Activated CD8-positive, alpha-beta T cell treated with anti-CD3 and anti-CD28 coated beads, Interleukin-2, amount 10 ng/mL, durations not matched to agents 7 days and 5 days (primary cell): ENCODE data around the gene MRPL14. TPM values are rescaled to one million over a fixed set of nuclear protein-coding genes. Genes with fewer than 3 reads are reported as not detected.

Experiments used
- ATAC-seq: fragments of 150-1000 bp; cut with Tn5 transposase; one replicate; pipeline ENCODE4 v1.10.0; 2021; ENCODE audit warnings: moderate library complexity
- CTCF ChIA-PET: fragments of 350-600 bp; sonication (Branson Sonifier 250); formaldehyde crosslinking; loops from one replicate; lab custom pipeline; 2021; ENCODE audit warnings: antibody characterized with exemption; lab: Charles Lee
- POLR2A ChIA-PET: fragments of 350-600 bp; sonication (Branson Sonifier 250); formaldehyde crosslinking; loops from one replicate; lab custom pipeline; 2021; ENCODE audit warnings: antibody characterized with exemption; lab: Charles Lee
- DNase-seq: peaks from one replicate; pipeline ENCODE4 v3.0.0-alpha.2; 2020
- H3K27ac Mint-ChIP-seq: one replicate; pipeline ENCODE4 v1.8.0; 2021; ENCODE audit warnings: mild to moderate bottlenecking, mixed read lengths
- H3K27me3 Mint-ChIP-seq: one replicate; pipeline ENCODE4 v1.8.0; 2021; ENCODE audit warnings: low read depth, mixed read lengths
- H3K36me3 Mint-ChIP-seq: one replicate; pipeline ENCODE4 v1.8.0; 2021; ENCODE audit warnings: low read depth, mixed read lengths
- H3K4me1 Mint-ChIP-seq: one replicate; pipeline ENCODE4 v1.8.0; 2021; ENCODE audit warnings: low read depth, mixed read lengths
- H3K4me3 Mint-ChIP-seq: one replicate; pipeline ENCODE4 v1.8.0; 2021; ENCODE audit warnings: mild to moderate bottlenecking, mixed read lengths
- H3K9me3 Mint-ChIP-seq: one replicate; pipeline ENCODE4 v1.8.0; 2022; ENCODE audit warnings: mixed read lengths; ENCODE audit not compliant: insufficient read depth
- total RNA-seq, 2 experiments: library from RNA; stranded (reverse); gene quantifications; one replicate each; pipeline ENCODE4 v1.2.3, GENCODE V29; 2021

Gene MRPL14
- 10 to 100 TPM; 57.3 to 60.9 TPM for total RNA-seq

DNA sequence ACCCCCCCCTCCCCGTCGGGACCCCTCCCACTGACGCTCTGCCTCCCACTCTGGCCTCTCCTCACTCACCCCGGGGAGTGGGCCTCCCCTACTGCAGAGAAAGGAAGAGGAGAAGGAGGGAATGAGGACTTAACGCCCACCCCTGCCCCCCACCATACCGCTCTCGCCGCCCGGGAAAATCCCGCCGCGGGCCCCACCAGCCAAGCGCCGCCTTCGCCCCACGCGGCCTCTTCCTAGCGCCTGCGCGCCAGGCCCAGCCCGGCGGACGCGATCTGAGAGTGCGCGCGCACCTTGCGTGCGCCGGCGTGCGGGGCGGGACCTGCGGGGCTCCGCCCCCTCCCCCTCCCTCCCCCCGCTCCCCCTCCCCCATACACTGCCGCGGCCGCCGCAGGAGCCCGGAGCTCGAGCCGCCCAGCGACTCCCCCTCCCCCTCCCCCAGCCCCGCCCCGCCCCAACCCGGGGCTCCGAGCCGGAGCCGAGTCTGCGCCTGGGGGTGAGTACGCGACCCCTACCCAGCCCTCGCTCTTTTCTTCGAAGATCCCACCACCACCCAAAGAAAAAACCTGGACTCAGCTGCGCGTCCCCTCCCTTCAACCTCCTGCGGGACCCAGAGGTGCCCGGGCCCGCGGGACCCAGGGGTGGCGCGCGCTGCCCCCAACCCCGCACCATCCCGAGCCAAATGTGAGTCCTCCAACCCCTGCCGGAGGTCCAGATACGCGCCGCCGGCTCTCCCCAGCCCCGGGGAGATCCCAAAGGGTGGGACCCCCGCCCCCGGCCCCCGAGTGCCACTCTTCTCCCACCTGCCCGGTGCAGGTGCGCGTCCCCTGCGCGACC is at the start of gene MRPL14, which contains the start of gene TMEM63B:
Gene MRPL14 (minus strand): TSS at position 267 of the 834 bp plus-strand sequence. CDS start 10,841 bp downstream, outside the sequence.
Gene TMEM63B (plus strand): TSS at position 369 of the 834 bp plus-strand sequence. CDS start 7,031 bp downstream, outside the sequence.
- Mint-ChIP-seq H3K36me3 (peaks cover 26% of the 10 kb centered on the region), H3K27ac (peak within 1 kb of the TSS; percentile 90), H3K4me3 (peak within 1 kb of the TSS; percentile 91), H3K27me3 (peaks cover 2% of the 10 kb centered on the region), H3K9me3 (no peaks in the 10 kb centered on the region), H3K4me1 (peaks cover 56% of the 10 kb centered on the region)
- ATAC-seq (peak; percentile 84), DNase-seq (peak; percentile 90)
- ChIA-PET CTCF (interaction anchor here (0.7 to 0.9 kb wide), 2 partner anchors 27 to 97 kb away, joined by 3 read pairs; no protein-coding TSS in a partner anchor), POLR2A (interaction anchor here (0.7 to 1.0 kb wide), 2 partner anchors 119 to 121 kb away, joined by 3 to 4 read pairs; partner anchors contain the start of gene HSP90AB1)

DNA sequence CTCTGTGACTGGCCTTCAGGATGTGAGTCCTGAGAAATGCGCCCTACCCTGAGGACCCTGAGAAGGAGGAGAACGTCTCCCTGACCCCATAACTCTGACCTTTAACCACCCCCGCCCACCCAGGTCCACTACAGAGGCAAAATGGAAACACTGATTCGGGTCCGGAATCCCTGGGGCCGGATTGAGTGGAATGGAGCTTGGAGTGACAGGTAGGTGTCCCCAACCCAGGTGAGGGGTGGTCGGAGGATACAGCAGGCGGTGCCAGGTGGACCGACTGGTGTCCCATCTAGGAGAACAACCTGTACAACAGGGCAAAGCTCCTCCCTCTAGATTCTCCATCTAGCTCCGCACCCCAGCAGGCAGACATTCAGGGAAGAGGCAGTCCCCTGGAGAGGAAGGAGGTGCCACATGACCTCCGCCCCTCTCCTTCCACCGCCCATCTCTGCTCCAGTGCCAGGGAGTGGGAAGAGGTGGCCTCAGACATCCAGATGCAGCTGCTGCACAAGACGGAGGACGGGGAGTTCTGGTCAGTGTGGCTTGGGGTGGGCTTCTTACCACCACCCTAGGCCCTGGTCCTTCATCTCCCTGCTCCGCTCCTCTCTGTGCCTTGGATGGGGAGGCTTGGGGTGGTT is 49.0 kb upstream of the MRPL14 start:
- Mint-ChIP-seq H3K4me3 (peak overlapping the region; percentile 54), H3K4me1 (peaks cover 34% of the 10 kb centered on the region), H3K27me3 (peaks cover 11% of the 10 kb centered on the region), H3K9me3 (no peaks in the 10 kb centered on the region), H3K27ac (peak overlapping the region; percentile 12), H3K36me3 (no peaks in the 10 kb centered on the region)
- no peak for ATAC-seq
- CTCF ChIA-PET: interaction anchor here (1.3 to 1.8 kb wide), 4 partner anchors 61 to 162 kb away, joined by 3 to 8 read pairs (median 6); partner anchors contain the start of gene SLC35B2
- POLR2A ChIA-PET: interaction anchor here (0.6 to 0.9 kb wide), 3 partner anchors 70 to 122 kb away, joined by 3 to 4 read pairs (median 3); partner anchors contain the start of gene HSP90AB1
- DNase-seq: no peak

DNA sequence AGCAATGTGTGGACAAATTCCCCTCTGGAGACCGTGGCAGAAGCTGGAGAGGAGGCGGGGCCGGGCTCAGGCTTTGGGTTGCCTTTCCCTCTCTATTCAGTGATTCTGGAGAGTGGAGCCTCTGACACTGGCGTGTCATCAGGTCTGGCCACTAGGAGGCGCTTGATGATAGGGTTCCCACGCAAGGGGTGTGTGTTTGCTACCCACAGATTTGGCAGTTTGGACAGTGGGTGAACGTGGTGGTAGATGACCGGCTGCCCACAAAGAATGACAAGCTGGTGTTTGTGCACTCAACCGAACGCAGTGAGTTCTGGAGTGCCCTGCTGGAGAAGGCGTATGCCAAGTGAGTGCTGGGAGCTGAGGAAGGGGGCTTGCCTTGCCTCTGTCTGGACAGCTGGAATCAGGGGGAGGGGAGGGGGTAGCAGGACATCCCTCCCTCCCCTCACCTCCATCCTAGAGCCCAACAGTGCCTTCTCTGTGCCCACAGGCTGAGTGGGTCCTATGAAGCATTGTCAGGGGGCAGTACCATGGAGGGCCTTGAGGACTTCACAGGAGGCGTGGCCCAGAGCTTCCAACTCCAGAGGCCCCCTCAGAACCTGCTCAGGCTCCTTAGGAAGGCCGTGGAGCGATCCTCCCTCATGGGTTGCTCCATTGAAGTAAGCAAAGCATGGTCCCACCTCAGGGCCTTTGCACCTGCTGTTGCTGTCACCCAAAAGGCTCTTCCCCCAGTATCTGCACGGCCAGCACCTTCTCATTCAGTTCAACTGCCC is 45.7 kb upstream of the MRPL14 start:
- ChIA-PET POLR2A (interaction anchor here (1.0 to 1.5 kb wide), 4 partner anchors 70 to 84 kb away, joined by 3 to 4 read pairs (median 4); partner anchors contain the start of gene HSP90AB1), CTCF (interaction anchor here (0.7 to 2.7 kb wide), 33 partner anchors 11 to 167 kb away, joined by 3 to 42 read pairs (median 5); partner anchors contain the start of genes HSP90AB1, MYMX and SLC35B2)
- Mint-ChIP-seq H3K36me3 (no peaks in the 10 kb centered on the region), H3K9me3 (no peaks in the 10 kb centered on the region), H3K4me3 (no peak overlapping the region), H3K27ac (peak overlapping the region; percentile 51), H3K4me1 (peaks cover 34% of the 10 kb centered on the region), H3K27me3 (peaks cover 14% of the 10 kb centered on the region)
- ATAC-seq (peak; percentile 89), DNase-seq (peak; percentile 88)

DNA sequence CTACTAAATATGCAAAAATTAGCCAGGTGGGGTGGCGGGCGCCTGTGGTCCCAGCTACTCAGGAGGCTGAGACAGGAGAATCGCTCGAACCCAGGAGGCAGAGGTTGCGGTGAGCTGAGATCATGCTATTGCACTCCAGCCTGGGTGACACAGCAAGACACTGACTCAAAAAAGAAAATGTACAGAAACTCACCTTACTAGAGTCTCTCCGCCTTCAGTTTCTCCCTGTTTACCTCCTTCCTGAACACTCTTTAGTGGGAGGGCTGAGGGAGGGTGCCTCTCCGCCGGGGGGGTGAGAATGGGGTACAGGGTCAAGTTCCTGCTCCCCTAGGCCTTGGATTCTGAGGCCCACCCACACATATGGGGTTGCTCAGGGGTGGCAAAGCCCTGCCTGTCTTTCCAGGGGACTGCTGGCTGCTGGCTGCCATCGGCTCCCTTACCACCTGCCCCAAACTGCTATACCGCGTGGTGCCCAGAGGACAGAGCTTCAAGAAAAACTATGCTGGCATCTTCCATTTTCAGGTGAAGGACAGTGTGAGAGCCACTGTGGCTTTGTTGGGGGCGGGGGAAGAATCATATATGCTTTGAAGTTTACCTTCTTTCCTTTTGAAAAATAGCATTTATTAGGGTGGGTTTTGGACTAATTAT is 44.8 kb upstream of the MRPL14 start:
- DNase-seq (no peak), ATAC-seq (peak; percentile 37)
- Mint-ChIP-seq H3K27ac (peak overlapping the region; percentile 79), H3K36me3 (no peaks in the 10 kb centered on the region), H3K27me3 (peaks cover 15% of the 10 kb centered on the region), H3K4me3 (peak overlapping the region; percentile 22), H3K9me3 (no peaks in the 10 kb centered on the region), H3K4me1 (peaks cover 25% of the 10 kb centered on the region)
- ChIA-PET POLR2A (interaction anchor here (0.6 to 1.5 kb wide), 5 partner anchors 71 to 84 kb away, joined by 3 to 4 read pairs (median 3); partner anchors contain the start of gene HSP90AB1), CTCF (interaction anchor here (0.8 to 2.7 kb wide), 26 partner anchors 10 to 168 kb away, joined by 3 to 42 read pairs (median 5); partner anchors contain the start of genes HSP90AB1, MYMX and SLC35B2)

DNA sequence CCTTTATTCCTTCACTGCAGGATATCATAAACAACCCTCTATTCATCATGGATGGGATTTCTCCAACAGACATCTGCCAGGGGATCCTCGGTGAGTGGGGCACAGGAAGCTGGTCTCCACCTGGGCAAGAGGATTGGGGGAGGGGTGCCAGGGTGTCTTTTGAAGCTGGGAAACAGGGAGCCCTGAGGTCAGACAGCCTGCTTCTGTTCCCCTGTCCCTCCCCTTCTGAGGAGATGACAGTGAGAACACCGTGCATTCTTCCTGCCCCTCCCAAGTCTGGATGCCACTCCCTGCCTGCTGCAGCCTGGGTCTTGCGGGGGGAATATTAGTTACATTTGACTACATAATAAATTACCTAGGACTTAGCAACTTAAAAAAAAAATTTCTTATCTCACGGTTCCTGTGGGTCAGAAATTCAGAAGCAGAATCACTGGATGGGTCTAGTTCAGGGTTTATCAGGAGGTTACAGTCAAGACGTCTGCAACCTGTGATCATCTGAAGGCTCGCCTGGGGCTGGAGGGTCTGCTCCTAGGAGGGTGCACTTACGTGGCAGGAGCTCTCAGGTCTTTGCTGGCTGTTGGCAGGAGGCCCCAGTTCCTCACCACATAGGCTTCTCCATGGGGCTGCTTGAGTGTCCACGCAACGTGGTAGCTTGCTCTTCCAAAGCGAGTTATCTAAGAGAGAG is 42.8 kb upstream of the MRPL14 start:
- H3K27ac Mint-ChIP-seq: no peak overlapping the region
- H3K27me3 Mint-ChIP-seq: peaks cover 14% of the 10 kb centered on the region

DNA sequence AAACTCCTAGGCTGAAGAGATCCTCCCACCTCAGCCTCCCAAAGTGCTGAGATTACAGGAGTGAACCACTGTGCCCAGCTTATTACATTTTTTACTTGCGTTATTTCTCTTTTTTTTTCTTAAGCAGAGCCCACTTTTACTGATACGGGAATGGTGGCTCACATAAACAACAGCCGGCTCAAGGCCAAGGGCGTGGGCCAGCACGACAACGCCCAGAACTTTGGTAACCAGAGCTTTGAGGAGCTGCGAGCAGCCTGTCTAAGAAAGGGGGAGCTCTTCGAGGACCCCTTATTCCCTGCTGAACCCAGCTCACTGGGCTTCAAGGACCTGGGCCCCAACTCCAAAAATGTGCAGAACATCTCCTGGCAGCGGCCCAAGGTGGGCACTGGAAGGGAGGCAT is 41.9 kb upstream of the MRPL14 start:
- Mint-ChIP-seq H3K4me3 (no peak overlapping the region), H3K4me1 (peaks cover 24% of the 10 kb centered on the region), H3K27ac (no peak overlapping the region), H3K27me3 (peaks cover 13% of the 10 kb centered on the region), H3K36me3 (no peaks in the 10 kb centered on the region), H3K9me3 (no peaks in the 10 kb centered on the region)
- no peak for ATAC-seq
- ChIA-PET CTCF (interaction anchor here (0.9 to 1.5 kb wide), 7 partner anchors 9 to 99 kb away, joined by 3 to 7 read pairs (median 3); no protein-coding TSS in a partner anchor), POLR2A (interaction anchor here (1.4 kb wide), 1 partner anchor 78 kb away, joined by 7 read pairs; the partner anchor contains the start of gene HSP90AB1)
- DNase-seq: no peak

More for the DNA sequence above, 42.8 kb upstream of the MRPL14 start:
- peaks cover 24% of the 10 kb centered on the region for H3K4me1 Mint-ChIP-seq
- no peak for DNase-seq
- POLR2A ChIA-PET: interaction anchor here (1.4 kb wide), 1 partner anchor 77 kb away, joined by 7 read pairs; the partner anchor contains the start of gene HSP90AB1
- ATAC-seq: no peak
- no peaks in the 10 kb centered on the region for H3K36me3 Mint-ChIP-seq
- H3K9me3 Mint-ChIP-seq: no peaks in the 10 kb centered on the region
- no peak overlapping the region for H3K4me3 Mint-ChIP-seq
- CTCF ChIA-PET: interaction anchor here (0.9 to 1.5 kb wide), 7 partner anchors 8 to 98 kb away, joined by 3 to 7 read pairs (median 3); no protein-coding TSS in a partner anchor

DNA sequence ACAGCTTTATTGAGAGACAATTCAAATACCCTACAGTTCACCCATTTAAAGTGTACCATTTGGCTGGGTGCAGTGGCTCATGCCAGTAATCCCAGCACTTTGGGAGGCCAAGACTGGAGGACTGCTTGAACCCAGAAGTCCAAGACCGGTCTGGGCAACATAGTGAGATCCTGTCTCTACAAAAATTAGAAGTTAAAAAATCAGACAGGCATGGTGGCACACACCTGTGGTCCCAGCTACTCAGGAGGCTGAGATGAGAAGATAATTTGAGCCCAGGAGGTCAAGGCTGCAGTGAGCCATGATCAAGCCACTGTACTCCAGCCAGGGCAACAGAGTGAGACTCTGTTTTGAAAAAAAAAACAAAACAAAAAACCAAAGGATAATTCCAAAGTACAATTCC is 40.3 kb upstream of the MRPL14 start:
- Mint-ChIP-seq H3K36me3 (no peaks in the 10 kb centered on the region), H3K4me3 (no peak overlapping the region), H3K9me3 (no peaks in the 10 kb centered on the region), H3K27ac (no peak overlapping the region), H3K27me3 (peaks cover 18% of the 10 kb centered on the region), H3K4me1 (peaks cover 20% of the 10 kb centered on the region)
- DNase-seq: no peak
- POLR2A ChIA-PET: interaction anchor here (1.4 kb wide), 1 partner anchor 80 kb away, joined by 4 read pairs; the partner anchor contains the start of gene HSP90AB1
- ATAC-seq: no peak
- CTCF ChIA-PET: no interaction called here

DNA sequence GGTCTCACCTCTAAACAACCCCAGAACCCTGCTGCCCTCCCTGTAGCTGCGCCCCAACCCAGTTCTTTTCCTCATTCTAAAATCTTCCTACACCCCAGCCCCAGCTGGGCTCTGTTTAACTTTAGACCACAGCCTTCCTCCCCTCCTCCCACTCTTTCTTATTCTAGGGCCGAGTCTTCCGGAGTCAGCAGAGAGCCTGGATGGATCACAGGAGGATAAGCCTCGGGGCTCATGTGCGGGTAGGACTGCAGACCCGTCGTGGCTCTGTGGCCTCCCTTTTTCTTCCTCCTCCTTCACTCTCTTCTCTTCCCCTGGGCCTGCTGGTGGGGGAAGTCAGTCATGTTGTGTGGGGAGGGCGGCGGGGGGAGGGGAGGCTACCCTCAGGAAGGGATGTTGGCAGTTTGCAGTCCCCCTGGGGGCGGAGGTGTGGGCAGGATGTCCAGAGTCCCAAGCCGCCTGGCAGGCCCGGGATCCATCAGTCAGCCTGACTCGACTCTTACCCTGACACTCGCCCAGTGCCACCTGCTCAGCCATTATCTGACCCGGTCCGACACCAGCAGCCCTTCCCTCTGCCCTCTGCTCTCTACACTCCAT is 39.4 kb upstream of the MRPL14 start:
- ChIA-PET CTCF (interaction anchor here (1.0 kb wide), 1 partner anchor 68 kb away, joined by 3 read pairs; no protein-coding TSS in a partner anchor), POLR2A (interaction anchor here (1.4 kb wide), 1 partner anchor 80 kb away, joined by 4 read pairs; the partner anchor contains the start of gene HSP90AB1)
- Mint-ChIP-seq H3K36me3 (no peaks in the 10 kb centered on the region), H3K27me3 (peaks cover 18% of the 10 kb centered on the region), H3K9me3 (no peaks in the 10 kb centered on the region), H3K4me3 (no peak overlapping the region), H3K4me1 (peaks cover 13% of the 10 kb centered on the region), H3K27ac (peak overlapping the region; percentile 63)
- no peak for DNase-seq
- peak; percentile 22 for ATAC-seq

DNA sequence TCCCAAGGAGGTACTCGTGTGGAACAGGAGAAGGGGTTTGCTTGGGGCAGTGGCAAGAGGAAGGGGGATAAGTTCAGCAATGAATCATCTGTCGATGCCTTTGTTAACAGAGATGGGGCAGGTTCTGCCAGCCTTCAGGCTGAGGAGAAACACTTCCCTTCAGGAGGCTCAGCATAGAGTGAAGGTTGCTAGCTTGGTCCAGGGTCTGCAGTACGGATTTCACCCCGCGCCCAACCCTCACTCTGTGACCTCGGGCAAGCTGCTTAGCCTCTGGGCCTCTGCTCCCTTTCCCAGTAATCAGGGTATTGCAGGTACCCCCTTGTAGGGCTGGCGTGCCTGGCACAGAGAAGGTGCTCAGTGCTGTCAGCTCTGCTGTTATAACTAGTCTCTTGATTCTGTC is 38.9 kb upstream of the MRPL14 start:
- H3K4me3 Mint-ChIP-seq: no peak overlapping the region
- no peak overlapping the region for H3K27ac Mint-ChIP-seq
- CTCF ChIA-PET: interaction anchor here (1.0 kb wide), 1 partner anchor 68 kb away, joined by 3 read pairs; no protein-coding TSS in a partner anchor
- DNase-seq: no peak
- H3K9me3 Mint-ChIP-seq: no peaks in the 10 kb centered on the region
- H3K4me1 Mint-ChIP-seq: peaks cover 10% of the 10 kb centered on the region
- POLR2A ChIA-PET: interaction anchor here (1.4 kb wide), 1 partner anchor 81 kb away, joined by 4 read pairs; the partner anchor contains the start of gene HSP90AB1
- H3K36me3 Mint-ChIP-seq: no peaks in the 10 kb centered on the region
- peaks cover 18% of the 10 kb centered on the region for H3K27me3 Mint-ChIP-seq
- ATAC-seq: peak; percentile 32
